HL-60 (cell line): Measurements from ENCODE around the gene BRAF.

ENCODE experiments used
- DNase-seq, 2 experiments: peaks; one replicate each; pipeline ENCODE4 v3.0.0-alpha.2; 2010 to 2020; ENCODE audit warnings: low read depth in 1 of 2, low spot score in 1 of 2
- H3K27ac ChIP-seq: fragments of 250-450 bp; sonication (Bioruptor Pico); replicated peaks from 2 replicates; pipeline ENCODE4 v1.5.1; 2020; ENCODE audit warnings: mild to moderate bottlenecking, moderate library complexity
- H3K27me3 ChIP-seq: fragments of 250-450 bp; sonication (Bioruptor Pico); 2 replicates; pipeline ENCODE4 v1.5.1; 2021; ENCODE audit warnings: mild to moderate bottlenecking, moderate library complexity; ENCODE audit not compliant: insufficient read depth, poor library complexity, severe bottlenecking
- H3K4me3 ChIP-seq: replicated peaks from 2 replicates; pipeline ENCODE4 v1.5.1; 2011; ENCODE audit warnings: mild to moderate bottlenecking, control low read depth, low read length; ENCODE audit not compliant: insufficient read depth
- GABPA ChIP-seq: IDR thresholded peaks from 2 replicates; pipeline ENCODE4 v1.6.1; 2012; ENCODE audit warnings: low read depth
- POLR2AphosphoS5 ChIP-seq: IDR thresholded peaks from 2 replicates; pipeline ENCODE4 v1.6.1; 2012; ENCODE audit warnings: low read depth
- SPI1 ChIP-seq: IDR thresholded peaks from 2 replicates; pipeline ENCODE4 v1.6.1; 2012; ENCODE audit warnings: low read depth, mild to moderate bottlenecking, borderline replicate concordance
- TF ChIP-seq, protein P1 (sequence below): IDR thresholded peaks from one replicate; pipeline ENCODE4 v1.5.1; 2011; ENCODE audit warnings: low read length, control low read depth, inconsistent platforms; ENCODE audit not compliant: insufficient read depth
- TF ChIP-seq, protein P2 (sequence below): IDR thresholded peaks from 2 replicates; pipeline ENCODE4 v1.6.1; 2012; ENCODE audit warnings: low read depth; ENCODE audit not compliant: insufficient replicate concordance

BRAF gene

DNA sequence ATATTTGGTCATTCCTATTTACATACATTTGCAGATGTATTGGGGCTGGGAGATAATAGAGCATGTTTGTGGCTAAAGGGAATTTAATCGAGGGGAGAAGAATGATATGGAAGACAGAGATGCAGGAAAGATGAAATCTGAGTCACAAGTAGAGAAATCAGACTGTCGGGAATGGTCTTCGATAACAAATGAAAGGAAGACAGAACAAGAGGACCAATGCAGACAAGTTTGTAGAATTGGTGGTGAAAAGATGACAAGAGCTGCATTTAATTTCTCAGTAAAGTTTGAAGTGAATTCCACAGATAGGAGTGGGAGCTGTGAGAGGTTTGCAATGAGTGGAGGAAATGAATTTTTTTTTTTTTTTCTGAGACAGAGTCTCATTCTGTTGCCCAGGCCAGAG, 60.0 kb downstream of the BRAF start:
- no peak overlapping the region for H3K4me3 ChIP-seq
- DNase-seq: no peak
- TF ChIP-seq SPI1 (no peak), GABPA (no peak), POLR2AphosphoS5 (no peak)
- TF ChIP-seq, protein P1, sequence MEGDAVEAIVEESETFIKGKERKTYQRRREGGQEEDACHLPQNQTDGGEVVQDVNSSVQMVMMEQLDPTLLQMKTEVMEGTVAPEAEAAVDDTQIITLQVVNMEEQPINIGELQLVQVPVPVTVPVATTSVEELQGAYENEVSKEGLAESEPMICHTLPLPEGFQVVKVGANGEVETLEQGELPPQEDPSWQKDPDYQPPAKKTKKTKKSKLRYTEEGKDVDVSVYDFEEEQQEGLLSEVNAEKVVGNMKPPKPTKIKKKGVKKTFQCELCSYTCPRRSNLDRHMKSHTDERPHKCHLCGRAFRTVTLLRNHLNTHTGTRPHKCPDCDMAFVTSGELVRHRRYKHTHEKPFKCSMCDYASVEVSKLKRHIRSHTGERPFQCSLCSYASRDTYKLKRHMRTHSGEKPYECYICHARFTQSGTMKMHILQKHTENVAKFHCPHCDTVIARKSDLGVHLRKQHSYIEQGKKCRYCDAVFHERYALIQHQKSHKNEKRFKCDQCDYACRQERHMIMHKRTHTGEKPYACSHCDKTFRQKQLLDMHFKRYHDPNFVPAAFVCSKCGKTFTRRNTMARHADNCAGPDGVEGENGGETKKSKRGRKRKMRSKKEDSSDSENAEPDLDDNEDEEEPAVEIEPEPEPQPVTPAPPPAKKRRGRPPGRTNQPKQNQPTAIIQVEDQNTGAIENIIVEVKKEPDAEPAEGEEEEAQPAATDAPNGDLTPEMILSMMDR: no peak
- TF ChIP-seq, protein P2, sequence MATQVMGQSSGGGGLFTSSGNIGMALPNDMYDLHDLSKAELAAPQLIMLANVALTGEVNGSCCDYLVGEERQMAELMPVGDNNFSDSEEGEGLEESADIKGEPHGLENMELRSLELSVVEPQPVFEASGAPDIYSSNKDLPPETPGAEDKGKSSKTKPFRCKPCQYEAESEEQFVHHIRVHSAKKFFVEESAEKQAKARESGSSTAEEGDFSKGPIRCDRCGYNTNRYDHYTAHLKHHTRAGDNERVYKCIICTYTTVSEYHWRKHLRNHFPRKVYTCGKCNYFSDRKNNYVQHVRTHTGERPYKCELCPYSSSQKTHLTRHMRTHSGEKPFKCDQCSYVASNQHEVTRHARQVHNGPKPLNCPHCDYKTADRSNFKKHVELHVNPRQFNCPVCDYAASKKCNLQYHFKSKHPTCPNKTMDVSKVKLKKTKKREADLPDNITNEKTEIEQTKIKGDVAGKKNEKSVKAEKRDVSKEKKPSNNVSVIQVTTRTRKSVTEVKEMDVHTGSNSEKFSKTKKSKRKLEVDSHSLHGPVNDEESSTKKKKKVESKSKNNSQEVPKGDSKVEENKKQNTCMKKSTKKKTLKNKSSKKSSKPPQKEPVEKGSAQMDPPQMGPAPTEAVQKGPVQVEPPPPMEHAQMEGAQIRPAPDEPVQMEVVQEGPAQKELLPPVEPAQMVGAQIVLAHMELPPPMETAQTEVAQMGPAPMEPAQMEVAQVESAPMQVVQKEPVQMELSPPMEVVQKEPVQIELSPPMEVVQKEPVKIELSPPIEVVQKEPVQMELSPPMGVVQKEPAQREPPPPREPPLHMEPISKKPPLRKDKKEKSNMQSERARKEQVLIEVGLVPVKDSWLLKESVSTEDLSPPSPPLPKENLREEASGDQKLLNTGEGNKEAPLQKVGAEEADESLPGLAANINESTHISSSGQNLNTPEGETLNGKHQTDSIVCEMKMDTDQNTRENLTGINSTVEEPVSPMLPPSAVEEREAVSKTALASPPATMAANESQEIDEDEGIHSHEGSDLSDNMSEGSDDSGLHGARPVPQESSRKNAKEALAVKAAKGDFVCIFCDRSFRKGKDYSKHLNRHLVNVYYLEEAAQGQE: no peak

GRCh38 chr7:140863867-140864266, 60.9 kb downstream of the BRAF start:
- DNase-seq: no peak
- TF ChIP-seq, protein P1: no peak
- TF ChIP-seq SPI1: no peak
- no peak for TF ChIP-seq POLR2AphosphoS5
- TF ChIP-seq GABPA: no peak
- TF ChIP-seq, protein P2: no peak

More for the DNA sequence above, 60.0 kb downstream of the BRAF start:
- Histone ChIP-seq H3K27me3 (no peaks in the 10 kb centered on the region), H3K27ac (peak overlapping the region; percentile 27)

GRCh38 chr7:140863184-140863583, 61.5 kb downstream of the BRAF start:
- Histone ChIP-seq H3K27me3 (no peaks in the 10 kb centered on the region), H3K4me3 (no peak overlapping the region), H3K27ac (no peak overlapping the region)
- TF ChIP-seq, protein P1: no peak
- TF ChIP-seq SPI1: no peak
- no peak for TF ChIP-seq GABPA
- no peak for TF ChIP-seq POLR2AphosphoS5
- TF ChIP-seq, protein P2: no peak
- DNase-seq: no peak

More at GRCh38 chr7:140863867-140864266, 60.9 kb downstream of the BRAF start:
- H3K27ac ChIP-seq: peak overlapping the region; percentile 21; the same call in 1 of the 2 replicates
- H3K27me3 ChIP-seq: no peaks in the 10 kb centered on the region
- H3K4me3 ChIP-seq: no peak overlapping the region
